PC-3 (cell line): Measurements from ENCODE around the gene ARID5A. TPM values are rescaled to one million over a fixed set of nuclear protein-coding genes. Genes with fewer than 3 reads are reported as not detected.
A peak's percentile ranks its signal among the peaks of the same experiment; 100 is the strongest.

Source experiments
- ATAC-seq: fragments of 200-7000 bp; cut with Tn5 transposase; 2 replicates; pipeline ENCODE4 v1.9.1; 2020; ENCODE audit warnings: mild to moderate bottlenecking, moderate library complexity
- BruUV-seq: library from RNA; stranded (reverse); fragments of 400-500 nt; replicated peaks from 2 replicates; lab custom pipeline; 2021; lab: Mats Ljungman, UMichigan
- CTCF ChIA-PET: fragments of 300-600 bp; sonication (Branson Sonifier 250); formaldehyde crosslinking; loops from one replicate; lab custom pipeline; 2022; ENCODE audit warnings: antibody characterized with exemption; lab: Charles Lee
- POLR2A ChIA-PET: fragments of 300-600 bp; sonication (Branson Sonifier 250); formaldehyde crosslinking; loops from one replicate; lab custom pipeline; 2022; ENCODE audit warnings: antibody characterized with exemption; ENCODE audit not compliant: unreplicated experiment; lab: Charles Lee
- DNase-seq: peaks from one replicate; pipeline ENCODE4 v3.0.0-alpha.2; 2015
- H2AFZ ChIP-seq: fragments of 300-600 bp; sonication (generic); 2 replicates; pipeline ENCODE4 v1.6.0; 2016; ENCODE audit warnings: antibody characterized with exemption, low read length
- H3F3A ChIP-seq: fragments of 300-600 bp; sonication (generic); one replicate; pipeline ENCODE4 v1.6.0; 2017; ENCODE audit warnings: antibody characterized with exemption, low read length, control low read depth, mild to moderate bottlenecking; ENCODE audit not compliant: unreplicated experiment
- H3K27ac ChIP-seq: fragments of 300-600 bp; sonication (generic); 2 replicates; pipeline ENCODE4 v1.5.1; 2016; ENCODE audit warnings: mild to moderate bottlenecking, low read length
- H3K27me3 ChIP-seq: fragments of 300-600 bp; sonication (generic); 2 replicates; pipeline ENCODE4 v1.6.1; 2016; ENCODE audit warnings: low read length, mixed read lengths
- H3K36me3 ChIP-seq: fragments of 300-600 bp; sonication (generic); 2 replicates; pipeline ENCODE4 v1.6.1; 2016; ENCODE audit warnings: low read depth, mixed run types, low read length, mixed read lengths
- H3K4me1 ChIP-seq: fragments of 300-600 bp; sonication (generic); 2 replicates; pipeline ENCODE4 v1.5.1; 2016; ENCODE audit warnings: low read length; ENCODE audit not compliant: insufficient read depth
- H3K4me2 ChIP-seq: fragments of 300-600 bp; sonication (generic); 2 replicates; pipeline ENCODE4 v1.6.0; 2016; ENCODE audit warnings: low read length
- H3K4me3 ChIP-seq: fragments of 300-600 bp; sonication (generic); 2 replicates; pipeline ENCODE4 v1.5.1; 2016; ENCODE audit warnings: mild to moderate bottlenecking, low read length, mixed read lengths
- H3K79me2 ChIP-seq: fragments of 300-600 bp; sonication (generic); 2 replicates; pipeline ENCODE4 v1.6.1; 2017; ENCODE audit warnings: low read length, mixed read lengths
- H3K9ac ChIP-seq: fragments of 300-600 bp; sonication (generic); 2 replicates; pipeline ENCODE4 v1.6.0; 2016; ENCODE audit warnings: mild to moderate bottlenecking, low read length
- H3K9me2 ChIP-seq: fragments of 300-600 bp; sonication (generic); replicated peaks from 2 replicates; pipeline ENCODE4 v1.6.1; 2016; ENCODE audit warnings: mixed run types, low read length, mixed read lengths
- H3K9me3 ChIP-seq: fragments of 300-600 bp; sonication (generic); 2 replicates; pipeline ENCODE4 v1.6.1; 2016; ENCODE audit warnings: low read length, mixed read lengths
- H4K20me1 ChIP-seq: fragments of 300-600 bp; sonication (generic); 2 replicates; pipeline ENCODE4 v1.6.1; 2016; ENCODE audit warnings: low read length, mixed read lengths
- EZH2 ChIP-seq: fragments of 300-600 bp; sonication (generic); IDR thresholded peaks from one replicate; pipeline ENCODE4 v1.6.1; 2017; ENCODE audit warnings: antibody characterized with exemption, mild to moderate bottlenecking, low read length; ENCODE audit not compliant: unreplicated experiment
- EZH2phosphoT487 ChIP-seq: fragments of 300-600 bp; sonication (generic); IDR thresholded peaks from 2 replicates; pipeline ENCODE4 v1.6.1; 2018; ENCODE audit warnings: mild to moderate bottlenecking, antibody characterized with exemption, low read length, borderline replicate concordance
- intact Hi-C: fragments of 100-400 bp; cut with micrococcal nuclease; formaldehyde crosslinking; loops from 2 replicates; pipeline ENCODE4 v1.9.0; 2023
- total RNA-seq: library from RNA; depleted of rRNA; stranded (reverse); fragments of >200 nt; gene quantifications from 2 replicates; pipeline ENCODE4 v1.2.3, GENCODE V29; 2014
- TF ChIP-seq, protein P1 (sequence below): fragments of 300-600 bp; sonication (generic); conservative IDR thresholded peaks from 2 replicates; pipeline ENCODE4 v1.5.1; 2017; ENCODE audit warnings: antibody characterized with exemption, low read depth, mild to moderate bottlenecking, low read length

The ARID5A gene
- total RNA-seq, 1 experiment from 2014 or later, result 8.2 TPM

DNA sequence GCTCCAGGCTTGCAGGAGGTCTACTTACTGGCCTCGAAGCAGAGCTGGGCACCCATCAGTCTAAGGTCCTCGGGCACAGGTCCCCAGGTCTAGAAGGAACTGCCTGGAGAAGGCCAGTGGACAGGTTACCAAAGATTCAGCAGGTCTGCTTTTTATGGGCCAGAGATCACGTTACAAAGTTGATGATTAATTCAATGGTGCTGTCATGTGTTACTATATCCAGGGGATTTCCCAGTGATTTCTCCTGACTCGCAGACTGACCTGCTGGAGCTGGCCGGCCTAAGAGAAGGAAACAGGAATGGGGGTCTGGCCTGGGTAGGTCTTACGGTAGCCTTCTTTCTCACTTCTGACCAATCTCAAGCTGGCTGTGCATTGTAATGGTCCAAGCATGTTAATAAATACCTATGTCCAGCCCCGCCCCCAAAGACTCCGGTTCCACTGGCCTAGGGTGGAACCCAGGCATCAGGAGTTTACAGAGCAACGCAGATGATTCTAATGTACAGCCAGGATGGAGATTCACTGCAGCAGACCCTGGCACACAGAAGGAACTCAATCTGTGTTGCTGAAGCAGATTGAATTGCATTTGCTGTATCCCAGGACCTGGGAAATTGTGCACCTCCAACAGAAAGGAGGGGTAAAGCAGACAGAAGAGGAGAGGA is 31.2 kb upstream of the ARID5A start, which contains the start of gene NEURL3:
Gene NEURL3, minus strand, starts transcription at position 127 of the 659 bp plus-strand sequence. Its CDS starts 71 bp downstream, at position 56.
- no peak within 1 kb of the TSS for H3K4me3 ChIP-seq
- H3K4me2 ChIP-seq, result peak within 1 kb of the TSS; percentile 59
- H3K36me3 ChIP-seq, result no peaks in the 10 kb centered on the region
- no peaks in the 10 kb centered on the region for H3K79me2 ChIP-seq
- peaks cover 27% of the 10 kb centered on the region for H3K4me1 ChIP-seq
- H3K9me2 ChIP-seq, result no peaks in the 10 kb centered on the region
- H3K9ac ChIP-seq, result peak within 1 kb of the TSS; percentile 32
- intact Hi-C loops, result loop anchor here (1.0 to 5.0 kb wide), 3 partner anchors 38 to 163 kb away; no protein-coding TSS in a partner anchor
- no TSS peak for BruUV-seq
- no peaks in the 10 kb centered on the region for H3K9me3 ChIP-seq
- peaks cover 6% of the 10 kb centered on the region for H3F3A ChIP-seq
- CTCF ChIA-PET, result no interaction called here
- DNase-seq, result peak; percentile 85
- H4K20me1 ChIP-seq, result no peaks in the 10 kb centered on the region
- peak within 1 kb of the TSS; percentile 66 for H3K27ac ChIP-seq
- H3K27me3 ChIP-seq, result no peaks in the 10 kb centered on the region
- POLR2A ChIA-PET, result interaction anchor here (0.6 kb wide), 1 partner anchor 185 kb away, joined by 3 read pairs; no protein-coding TSS in a partner anchor
- H2AFZ ChIP-seq, result peak within 1 kb of the TSS; percentile 18
- TF ChIP-seq EZH2phosphoT487, result no peak
- ATAC-seq, result peak; percentile 75

DNA sequence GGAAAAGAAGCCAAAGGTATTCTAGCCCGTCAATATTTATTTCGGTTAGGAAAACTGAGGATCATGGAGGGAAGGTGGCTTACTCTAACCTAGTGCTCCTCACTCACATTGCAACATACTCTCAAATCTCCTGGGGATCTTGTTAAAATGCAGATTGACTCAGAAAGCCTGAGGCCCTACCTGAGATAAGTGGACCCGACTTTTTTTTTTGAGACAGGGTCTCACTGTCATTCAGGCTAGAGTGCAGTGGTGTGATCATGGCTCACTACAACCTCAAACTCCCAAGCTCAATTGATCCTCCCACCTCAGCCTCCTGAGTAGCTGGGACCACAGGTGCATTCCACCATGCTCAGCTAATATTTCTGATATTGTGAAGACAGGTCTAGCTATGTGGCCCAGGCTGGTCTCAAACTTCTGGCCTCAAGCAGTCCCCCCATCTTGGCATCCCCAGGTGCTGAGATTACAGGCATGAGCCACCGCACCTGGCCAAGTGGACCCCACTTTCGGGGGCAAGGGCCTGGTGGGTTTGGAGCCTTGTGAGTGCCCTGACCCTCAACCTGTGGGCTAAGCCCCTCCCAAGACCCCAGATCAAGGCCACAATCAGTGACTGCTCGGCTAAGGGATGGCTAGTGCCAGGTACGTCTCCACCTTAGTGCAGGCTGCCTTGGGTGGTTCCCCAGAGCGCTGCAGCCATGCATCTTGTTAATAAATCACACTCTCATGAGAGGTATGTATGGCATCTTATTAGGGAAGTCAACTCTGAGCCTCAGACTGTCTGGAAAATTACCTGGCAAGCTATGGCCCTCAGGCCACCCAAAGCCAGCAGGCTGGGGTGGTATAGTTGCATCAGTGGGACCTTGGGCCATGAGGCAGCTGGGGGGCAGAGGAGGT is 30.3 kb upstream of the ARID5A start:
- H3K9ac ChIP-seq, result peak overlapping the region; percentile 32; the same call in 1 of the 2 replicates
- POLR2A ChIA-PET, result no interaction called here
- no peak for ATAC-seq
- no peaks in the 10 kb centered on the region for H3K79me2 ChIP-seq
- H3K9me2 ChIP-seq, result no peaks in the 10 kb centered on the region
- no peak overlapping the region for H3K4me3 ChIP-seq
- peak overlapping the region; percentile 59 for H3K4me2 ChIP-seq
- CTCF ChIA-PET, result no interaction called here
- TF ChIP-seq EZH2, result no peak
- TF ChIP-seq EZH2phosphoT487, result no peak
- TF ChIP-seq, protein P1, sequence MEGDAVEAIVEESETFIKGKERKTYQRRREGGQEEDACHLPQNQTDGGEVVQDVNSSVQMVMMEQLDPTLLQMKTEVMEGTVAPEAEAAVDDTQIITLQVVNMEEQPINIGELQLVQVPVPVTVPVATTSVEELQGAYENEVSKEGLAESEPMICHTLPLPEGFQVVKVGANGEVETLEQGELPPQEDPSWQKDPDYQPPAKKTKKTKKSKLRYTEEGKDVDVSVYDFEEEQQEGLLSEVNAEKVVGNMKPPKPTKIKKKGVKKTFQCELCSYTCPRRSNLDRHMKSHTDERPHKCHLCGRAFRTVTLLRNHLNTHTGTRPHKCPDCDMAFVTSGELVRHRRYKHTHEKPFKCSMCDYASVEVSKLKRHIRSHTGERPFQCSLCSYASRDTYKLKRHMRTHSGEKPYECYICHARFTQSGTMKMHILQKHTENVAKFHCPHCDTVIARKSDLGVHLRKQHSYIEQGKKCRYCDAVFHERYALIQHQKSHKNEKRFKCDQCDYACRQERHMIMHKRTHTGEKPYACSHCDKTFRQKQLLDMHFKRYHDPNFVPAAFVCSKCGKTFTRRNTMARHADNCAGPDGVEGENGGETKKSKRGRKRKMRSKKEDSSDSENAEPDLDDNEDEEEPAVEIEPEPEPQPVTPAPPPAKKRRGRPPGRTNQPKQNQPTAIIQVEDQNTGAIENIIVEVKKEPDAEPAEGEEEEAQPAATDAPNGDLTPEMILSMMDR, result no peak
- no peaks in the 10 kb centered on the region for H4K20me1 ChIP-seq
- no peaks in the 10 kb centered on the region for H3K36me3 ChIP-seq
- no TSS peak for BruUV-seq
- intact Hi-C loops, result loop anchor here (5.0 kb wide), 2 partner anchors 39 to 164 kb away; no protein-coding TSS in a partner anchor
- H3F3A ChIP-seq, result peaks cover 6% of the 10 kb centered on the region
- peaks cover 27% of the 10 kb centered on the region for H3K4me1 ChIP-seq
- no peaks in the 10 kb centered on the region for H3K9me3 ChIP-seq
- DNase-seq, result no peak
- peak overlapping the region; percentile 18; the same call in 1 of the 2 replicates for H2AFZ ChIP-seq
- peak overlapping the region; percentile 66 for H3K27ac ChIP-seq
- H3K27me3 ChIP-seq, result no peaks in the 10 kb centered on the region

DNA sequence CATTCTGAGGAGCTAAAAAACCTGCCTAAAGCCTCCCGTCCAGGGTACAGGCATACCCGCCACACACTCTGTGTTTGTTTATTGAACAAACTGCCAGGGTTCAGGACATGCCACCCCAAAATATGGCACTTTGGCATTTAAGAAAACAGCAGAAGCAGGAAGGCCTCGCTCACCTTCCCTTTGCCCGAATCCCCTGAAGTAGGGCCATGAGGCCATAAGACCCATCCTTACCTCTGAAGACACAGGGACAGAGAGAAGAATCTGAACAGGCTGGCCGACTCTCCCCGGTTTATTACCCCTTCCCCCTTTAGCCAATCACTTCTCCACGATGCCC is 29.7 kb upstream of the ARID5A start:
- no peaks in the 10 kb centered on the region for H4K20me1 ChIP-seq
- CTCF ChIA-PET, result no interaction called here
- no peaks in the 10 kb centered on the region for H3K36me3 ChIP-seq
- no peaks in the 10 kb centered on the region for H3K79me2 ChIP-seq
- DNase-seq (no peak), ATAC-seq (no peak)
- no peak overlapping the region for H3K4me2 ChIP-seq
- no peak overlapping the region for H3K4me3 ChIP-seq
- no peak overlapping the region for H2AFZ ChIP-seq
- TF ChIP-seq EZH2, result no peak
- TF ChIP-seq EZH2phosphoT487, result no peak
- TF ChIP-seq, protein P1, result no peak
- POLR2A ChIA-PET, result no interaction called here
- intact Hi-C loops, result loop anchor here (5.0 kb wide), 2 partner anchors 40 to 165 kb away; no protein-coding TSS in a partner anchor
- H3K9me3 ChIP-seq, result no peaks in the 10 kb centered on the region
- H3K9ac ChIP-seq, result no peak overlapping the region
- no TSS peak for BruUV-seq
- H3K9me2 ChIP-seq, result no peaks in the 10 kb centered on the region
- H3K27ac ChIP-seq, result no peak overlapping the region
- H3F3A ChIP-seq, result peaks cover 6% of the 10 kb centered on the region
- no peaks in the 10 kb centered on the region for H3K27me3 ChIP-seq
- peaks cover 27% of the 10 kb centered on the region for H3K4me1 ChIP-seq
